GM12873 (cell line): ENCODE data around the gene MAP3K3.

Source experiments
- CTCF ChIP-seq: IDR thresholded peaks from 2 replicates; pipeline ENCODE4 v1.5.1; 2012; ENCODE audit warnings: low read depth, mild to moderate bottlenecking, moderate library complexity, low read length, control low read depth; ENCODE audit not compliant: insufficient read depth; ENCODE audit errors: missing control alignments

MAP3K3 gene

GRCh38 chr17:63652106-63652505, 29.9 kb downstream of the MAP3K3 start:
- TF ChIP-seq CTCF, result no peak

GRCh38 chr17:63653050-63653449, 30.8 kb downstream of the MAP3K3 start:
- no peak for TF ChIP-seq CTCF

GRCh38 chr17:63657786-63658185, 35.6 kb downstream of the MAP3K3 start:
- no peak for TF ChIP-seq CTCF

DNA sequence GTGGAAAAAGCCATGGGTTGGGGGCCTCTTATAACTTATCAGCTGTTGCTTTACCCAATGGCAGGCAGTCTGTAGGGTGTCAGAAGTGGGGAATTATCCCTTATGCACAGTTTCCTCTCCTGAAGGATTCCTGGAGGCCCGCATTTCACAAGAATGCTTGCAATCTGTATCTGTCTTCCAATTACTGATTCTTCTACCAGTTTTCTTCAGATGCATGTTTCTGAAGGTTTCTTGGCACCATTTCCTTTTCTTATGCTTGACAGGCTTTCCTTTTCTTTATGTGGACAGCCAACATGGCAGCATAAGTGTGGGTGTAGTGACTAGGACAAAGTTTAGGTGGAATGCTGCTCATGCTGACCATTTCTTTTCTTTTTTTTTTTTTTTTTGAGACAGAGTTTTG, 36.1 kb downstream of the MAP3K3 start:
- TF ChIP-seq CTCF, result no peak

DNA sequence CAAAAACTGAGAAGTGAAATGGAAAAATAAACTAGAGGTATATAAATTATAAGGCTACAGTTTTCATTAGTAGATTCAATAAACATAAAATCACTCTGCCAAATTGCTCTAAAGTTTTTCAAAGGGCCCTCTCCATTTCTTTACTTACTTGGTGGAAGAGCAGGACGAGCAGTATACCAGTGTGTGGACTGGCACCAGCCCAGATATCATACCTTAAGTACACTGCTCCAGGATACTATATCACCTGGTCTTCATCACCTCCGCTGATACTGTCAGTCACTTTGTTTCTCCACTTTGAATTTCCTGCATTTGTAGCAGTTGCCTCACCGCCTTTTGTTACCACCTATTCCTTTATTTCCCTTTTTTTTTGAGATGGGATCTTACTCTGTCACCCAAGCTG, 37.6 kb downstream of the MAP3K3 start:
- no peak for TF ChIP-seq CTCF

DNA sequence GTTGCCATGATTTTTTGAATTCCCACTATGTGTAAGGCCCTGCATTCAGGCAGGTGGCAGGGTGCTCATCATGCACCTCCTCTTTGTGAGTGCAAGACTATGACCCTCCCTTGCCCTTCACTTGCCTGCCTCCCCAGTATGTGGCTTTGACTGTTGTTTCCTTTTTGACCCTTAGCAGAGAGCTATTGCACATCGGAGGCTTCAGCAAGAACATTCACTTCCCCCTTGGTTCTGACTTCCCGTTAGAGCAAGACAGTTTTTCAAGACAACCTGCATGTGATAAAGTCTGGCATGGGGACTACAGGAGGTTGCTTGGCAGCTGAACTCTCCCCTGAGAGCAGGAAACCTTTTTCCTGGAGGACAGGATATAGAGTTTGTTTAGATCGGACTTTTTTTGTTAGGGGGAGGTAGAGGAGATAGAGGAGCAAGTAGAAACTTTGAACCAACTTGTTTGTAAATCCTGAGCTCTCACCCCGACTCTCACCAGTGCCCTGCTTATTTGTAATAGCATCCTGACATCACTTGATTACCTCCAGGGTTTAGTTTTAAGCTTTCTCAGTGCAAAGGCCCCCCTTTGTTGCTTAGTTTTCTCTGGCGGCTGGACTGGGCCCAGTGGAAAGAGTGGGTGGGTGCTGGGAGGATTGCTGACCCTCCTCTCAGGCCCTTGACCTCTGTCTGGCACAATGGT, 43.5 kb downstream of the MAP3K3 start:
- no peak for TF ChIP-seq CTCF

- TF ChIP-seq CTCF, result no peak
Observed at GRCh38 chr17:63672856-63673255, 50.6 kb downstream of the MAP3K3 start.
